Measurements from ENCODE around the gene PSD.

Gene PSD

GRCh38 chr10:102403115-102403514 lies 15.5 kb downstream of the PSD start:
- no peak for DNase-seq

DNA sequence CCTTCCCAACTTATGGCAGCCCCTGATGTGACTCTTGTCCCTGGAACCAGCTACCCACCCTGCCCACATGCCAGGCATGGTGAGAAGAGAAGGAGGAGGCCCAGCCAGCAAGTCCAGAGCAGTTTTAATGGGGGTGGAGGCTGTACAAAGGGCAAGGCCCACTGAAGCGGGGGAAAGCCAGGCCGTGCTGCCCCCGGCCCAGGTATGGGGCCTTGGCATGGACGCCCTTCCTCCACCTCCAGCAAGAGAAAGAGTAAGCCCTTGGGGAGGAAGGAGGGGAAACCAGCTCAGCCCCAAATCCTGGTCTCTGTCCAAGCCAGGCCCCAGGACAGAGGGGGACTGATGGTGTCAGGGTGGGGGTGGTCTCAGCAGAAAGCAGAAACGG lies 16.1 kb downstream of the PSD start:
- DNase-seq, result no peak

DNA sequence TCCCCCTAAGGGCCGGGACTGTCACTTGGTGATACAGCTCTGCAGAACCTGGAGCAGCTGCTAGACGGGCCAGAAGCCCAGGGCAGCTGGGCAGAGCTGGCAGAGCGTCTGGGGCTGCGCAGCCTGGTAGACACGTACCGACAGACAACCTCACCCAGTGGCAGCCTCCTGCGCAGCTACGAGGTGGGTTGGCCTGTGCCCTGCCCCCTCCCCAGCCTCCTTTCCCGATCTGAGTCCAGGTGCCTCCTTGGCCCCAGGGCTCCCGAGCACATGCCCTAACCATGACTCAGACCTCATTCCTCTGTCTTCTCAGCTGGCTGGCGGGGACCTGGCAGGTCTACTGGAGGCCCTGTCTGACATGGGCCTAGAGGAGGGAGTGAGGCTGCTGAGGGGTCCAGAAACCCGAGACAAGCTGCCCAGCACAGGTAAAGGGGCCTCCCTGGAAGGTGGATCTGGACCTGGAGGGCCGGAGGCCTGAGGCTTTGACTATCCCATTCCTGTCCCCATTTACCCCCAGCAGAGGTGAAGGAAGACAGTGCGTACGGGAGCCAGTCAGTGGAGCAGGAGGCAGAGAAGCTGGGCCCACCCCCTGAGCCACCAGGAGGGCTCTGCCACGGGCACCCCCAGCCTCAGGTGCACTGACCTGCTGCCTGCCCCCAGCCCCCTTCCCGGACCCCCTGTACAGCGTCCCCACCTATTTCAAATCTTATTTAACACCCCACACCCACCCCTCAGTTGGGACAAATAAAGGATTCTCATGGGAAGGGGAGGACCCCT lies 16.7 kb downstream of the PSD start:
- DNase-seq, result no peak

GRCh38 chr10:102401342-102401654 lies 17.3 kb downstream of the PSD start:
- no peak for DNase-seq

GRCh38 chr10:102400598-102401341 lies 17.8 kb downstream of the PSD start:
- no peak for DNase-seq

DNA sequence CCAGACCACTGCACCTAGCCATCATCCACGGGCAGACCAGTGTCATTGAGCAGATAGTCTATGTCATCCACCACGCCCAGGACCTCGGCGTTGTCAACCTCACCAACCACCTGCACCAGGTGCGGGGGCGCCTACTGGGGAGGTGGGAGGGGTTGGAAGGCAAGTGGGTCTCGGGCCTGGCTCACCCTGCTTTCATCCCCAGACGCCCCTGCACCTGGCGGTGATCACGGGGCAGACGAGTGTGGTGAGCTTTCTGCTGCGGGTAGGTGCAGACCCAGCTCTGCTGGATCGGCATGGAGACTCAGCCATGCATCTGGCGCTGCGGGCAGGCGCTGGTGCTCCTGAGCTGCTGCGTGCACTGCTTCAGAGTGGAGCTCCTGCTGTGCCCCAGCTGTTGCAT lies 18.5 kb downstream of the PSD start:
- DNase-seq, result no peak

GRCh38 chr10:102399217-102400021 lies 19.2 kb downstream of the PSD start:
- peak in 13 of 14 donors; percentile 41 to 86 (median 79) for DNase-seq

GRCh38 chr10:102398172-102399020 lies 20.2 kb downstream of the PSD start:
- DNase-seq, result peak in 1 of 14 donors; percentile 10

DNA sequence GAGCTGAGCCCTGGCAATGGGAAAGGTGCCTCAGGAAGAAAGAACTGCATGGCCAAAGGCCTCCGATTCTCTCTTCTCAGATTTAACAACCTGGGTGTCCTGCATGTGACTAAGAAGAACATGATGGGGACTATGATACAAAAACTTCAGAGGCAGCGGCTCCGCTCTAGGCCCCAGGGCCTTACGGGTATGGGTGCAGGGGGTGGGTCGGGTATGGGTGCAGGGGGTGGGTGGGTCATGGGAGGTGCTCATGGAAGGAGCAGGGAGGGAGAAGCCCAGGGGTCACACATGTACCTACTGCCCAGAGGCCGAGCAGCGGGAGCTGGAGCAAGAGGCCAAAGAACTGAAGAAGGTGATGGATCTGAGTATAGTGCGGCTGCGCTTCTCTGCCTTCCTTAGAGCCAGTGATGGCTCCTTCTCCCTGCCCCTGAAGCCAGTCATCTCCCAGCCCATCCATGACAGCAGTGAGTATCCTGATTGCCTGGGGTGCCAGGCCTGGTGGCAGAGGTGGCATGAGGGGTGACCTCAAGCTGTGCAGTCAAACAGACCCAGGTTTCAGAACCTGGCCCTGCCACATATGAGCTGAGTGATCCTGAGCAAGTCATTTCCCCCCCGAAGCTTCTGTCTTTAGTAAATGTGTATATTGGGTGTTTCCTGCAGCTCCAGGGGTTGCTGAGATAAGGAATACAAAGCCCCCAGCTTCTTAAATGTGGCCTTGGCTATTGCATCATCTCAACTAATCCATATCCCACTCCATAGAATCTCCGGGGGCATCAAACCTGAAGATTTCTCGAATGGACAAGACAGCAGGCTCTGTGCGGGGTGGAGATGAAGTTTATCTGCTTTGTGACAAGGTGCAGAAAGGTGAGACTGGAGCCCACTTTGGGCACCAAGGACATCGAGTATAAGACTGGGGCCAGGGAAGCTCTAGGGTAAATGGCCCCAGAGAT lies 21.1 kb downstream of the PSD start:
- no peak for DNase-seq

GRCh38 chr10:102396730-102397151 lies 21.8 kb downstream of the PSD start:
- DNase-seq, result no peak

DNA sequence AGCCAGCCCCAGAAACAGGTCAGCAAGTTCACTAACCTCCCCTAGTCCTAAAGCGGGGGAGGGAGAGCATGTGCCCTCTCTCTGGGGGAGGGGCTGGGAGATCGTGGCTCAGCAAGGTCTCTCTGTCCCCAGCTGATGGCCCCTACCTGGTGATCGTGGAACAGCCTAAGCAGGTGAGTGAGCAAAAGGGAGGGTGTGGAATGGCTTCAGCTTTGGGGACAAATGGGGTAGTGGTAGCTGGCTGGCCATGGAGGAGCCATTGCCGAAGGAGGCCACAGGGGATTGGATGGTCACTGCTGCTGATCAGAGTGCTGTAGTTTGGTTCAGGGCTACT lies 22.3 kb downstream of the PSD start:
- no peak for DNase-seq

DNA sequence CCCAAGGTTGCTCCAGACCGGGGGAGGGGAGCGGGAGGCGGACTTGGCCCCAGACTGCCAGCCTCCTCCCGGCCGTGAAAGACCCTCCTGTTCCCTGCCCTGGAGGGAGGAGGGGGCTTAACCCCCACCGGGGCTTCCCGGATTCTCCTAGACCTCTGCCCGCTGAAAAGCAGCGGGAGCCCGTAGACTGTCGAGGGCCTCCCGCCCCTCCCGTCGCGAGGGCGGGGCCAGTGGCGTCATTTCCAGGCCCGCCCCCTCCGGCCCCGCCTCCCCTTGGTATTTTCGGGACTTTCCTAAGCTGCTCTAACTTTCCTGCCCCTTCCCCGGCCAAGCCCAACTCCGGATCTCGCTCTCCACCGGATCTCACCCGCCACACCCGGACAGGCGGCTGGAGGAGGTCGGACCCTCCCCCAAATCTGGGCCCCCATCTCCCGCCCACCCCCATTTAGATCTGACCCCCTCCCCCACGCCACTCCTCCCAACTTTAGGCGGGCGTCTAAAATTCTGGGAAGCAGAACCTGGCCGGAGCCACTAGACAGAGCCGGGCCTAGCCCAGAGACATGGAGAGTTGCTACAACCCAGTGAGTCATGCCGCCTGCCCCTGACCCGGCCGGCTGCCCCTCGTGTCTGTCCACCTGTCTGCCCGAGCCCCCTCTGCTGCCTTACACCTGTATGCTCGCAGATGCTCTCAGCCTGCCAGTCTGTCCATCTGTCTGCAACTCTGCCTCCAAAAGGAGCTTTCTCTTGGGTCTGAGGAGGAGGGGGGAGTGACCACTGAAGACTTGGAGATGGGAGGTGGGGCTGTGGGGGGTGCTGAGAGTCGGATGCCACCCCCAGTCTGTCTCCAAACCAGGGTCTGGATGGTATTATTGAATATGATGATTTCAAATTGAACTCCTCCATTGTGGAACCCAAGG lies 22.9 kb downstream of the PSD start, which contains the start of gene NFKB2:
Gene NFKB2 (plus strand): TSS at position 306 of the 917 bp plus-strand sequence. CDS start 255 bp downstream, at position 561.
- DNase-seq, result peak in 12 of 14 donors; percentile 16 to 84 (median 60)

DNA sequence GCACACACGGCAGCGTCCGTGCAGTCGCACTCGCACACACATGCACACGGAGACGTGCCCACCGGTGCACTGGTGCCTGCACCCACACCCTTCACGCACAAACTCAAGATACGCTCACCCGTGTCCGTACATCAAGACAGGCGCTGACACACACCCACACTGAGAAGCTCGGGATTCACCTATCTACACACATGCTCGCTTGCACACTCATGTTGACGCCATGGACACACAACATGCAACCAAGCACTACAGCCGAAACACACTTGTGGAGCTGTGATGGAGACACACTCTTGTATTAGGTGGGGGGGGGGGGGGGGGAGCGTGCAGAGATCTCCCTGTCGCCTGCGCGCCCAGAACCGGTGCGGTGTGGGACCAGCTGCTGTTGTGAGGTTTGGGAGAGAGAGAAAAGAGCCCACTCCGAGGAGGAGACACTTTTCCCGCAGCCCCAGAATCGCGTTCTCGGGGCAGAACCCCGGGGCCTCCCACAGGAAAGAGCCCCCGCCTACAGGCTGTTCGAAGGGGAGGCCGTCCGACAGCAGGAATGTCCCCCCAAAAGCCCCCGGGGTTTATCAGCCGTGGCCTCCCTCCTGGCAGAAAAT lies 23.7 kb downstream of the PSD start:
- DNase-seq, result peak in 1 of 14 donors; percentile 46

GRCh38 chr10:102394079-102394800 lies 24.3 kb downstream of the PSD start:
- DNase-seq, result peak; percentile 45 to 96 (median 86)

DNA sequence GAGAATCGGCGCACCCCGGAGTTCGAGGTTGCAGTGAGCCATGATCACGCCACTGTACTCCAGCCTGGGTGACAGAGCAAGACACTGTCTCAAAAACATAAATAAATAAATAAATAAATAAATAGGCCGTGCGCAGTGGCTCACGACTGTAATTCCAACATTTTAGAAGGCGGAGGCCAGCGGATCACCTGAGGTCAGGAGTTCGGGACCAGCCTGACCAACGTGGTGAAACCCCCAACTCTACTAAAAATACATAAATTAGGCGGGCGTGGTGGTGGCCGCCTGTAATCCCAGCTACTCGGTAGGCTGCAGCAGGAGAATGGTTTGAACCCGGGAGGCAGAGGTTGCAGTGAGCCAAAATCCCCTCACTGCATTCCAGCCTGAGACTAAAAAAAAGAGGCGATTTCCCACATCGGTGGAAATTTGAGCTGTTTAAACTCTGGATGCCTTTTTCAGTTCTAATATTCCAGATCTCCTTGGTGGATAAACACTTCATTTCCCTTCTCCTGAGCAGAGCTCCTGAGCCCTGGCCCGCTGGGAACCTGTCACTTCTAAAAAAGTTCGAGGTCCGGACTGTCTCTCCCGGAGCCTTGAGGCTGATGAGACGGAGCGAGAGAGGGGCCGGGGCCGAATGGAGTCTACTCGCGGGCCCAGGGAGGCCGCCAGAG lies 25.0 kb downstream of the PSD start:
- DNase-seq, result no peak

DNA sequence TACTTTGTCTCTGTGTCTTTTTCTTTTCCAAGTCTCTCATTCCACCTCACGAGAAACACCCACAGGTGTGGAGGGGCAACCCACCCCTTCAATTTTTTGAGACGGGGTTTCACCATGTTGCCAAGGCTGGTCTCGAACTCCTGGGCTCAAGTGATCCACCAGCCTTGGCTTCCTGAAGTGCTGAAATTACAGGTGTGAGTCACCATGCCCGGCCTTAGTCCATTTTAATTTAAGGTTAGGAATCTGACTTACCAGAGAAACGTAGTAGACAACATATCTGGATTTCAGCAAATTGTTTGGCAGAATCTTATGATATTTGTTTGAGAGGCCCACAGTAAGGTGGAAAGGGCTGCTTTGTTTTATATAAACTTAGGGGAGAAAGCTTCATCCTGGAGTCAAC lies 26.3 kb downstream of the PSD start:
- no peak for DNase-seq

GRCh38 chr10:102389894-102390293 lies 28.7 kb downstream of the PSD start:
- DNase-seq, result no peak

Data from C1 segment of cervical spinal cord (tissue), 14 donors.